K562 (cell line): ENCODE measurements around the gene ZDHHC14.
A peak's percentile ranks its signal among the peaks of the same experiment; 100 is the strongest.

Experiments used
- BCL6 ChIP-seq: fragments of 250-450 bp; sonication (Bioruptor Pico); IDR thresholded peaks from 2 replicates; pipeline ENCODE4 v1.4.0; 2020
- CEBPB ChIP-seq: fragments of 450-650 bp; IDR thresholded peaks from 2 replicates; pipeline ENCODE4 v1.6.1; 2016; ENCODE audit warnings: missing genetic modification characterization, missing compliant biosample characterization
- EGR1 ChIP-seq: fragments of 450-650 bp; conservative IDR thresholded peaks from 2 replicates; pipeline ENCODE4 v1.6.1; 2017; ENCODE audit warnings: mild to moderate bottlenecking
- ETS1 ChIP-seq: conservative IDR thresholded peaks from 2 replicates; pipeline ENCODE4 v1.6.1; 2011; ENCODE audit warnings: low read depth, mild to moderate bottlenecking, low read length; ENCODE audit not compliant: control insufficient read depth
- FIP1L1 ChIP-seq: fragments of 200-400 bp; formaldehyde crosslinking; IDR thresholded peaks from 2 replicates; pipeline ENCODE4 v1.6.1; 2018; ENCODE audit warnings: mild to moderate bottlenecking, low read depth, low read length; ENCODE audit not compliant: poor library complexity, severe bottlenecking
- FOXK1 ChIP-seq: sonication (generic); formaldehyde crosslinking; IDR thresholded peaks from 2 replicates; pipeline ENCODE4 v1.8.0; 2022; ENCODE audit warnings: missing genetic modification reagents, mild to moderate bottlenecking, borderline replicate concordance
- GTF2F1 ChIP-seq: IDR thresholded peaks from 2 replicates; pipeline ENCODE4 v1.6.1; 2011; ENCODE audit warnings: low read depth, low read length, improper control_type of control experiment
- PHB2 ChIP-seq: fragments of 450-650 bp; IDR thresholded peaks from 2 replicates; pipeline ENCODE4 v1.6.1; 2017; ENCODE audit warnings: low read depth
- PTBP1 ChIP-seq: fragments of 200-400 bp; formaldehyde crosslinking; IDR thresholded peaks from 2 replicates; pipeline ENCODE4 v1.6.1; 2017; ENCODE audit warnings: low read depth, low read length
- SMARCA5 ChIP-seq: fragments of 450-650 bp; IDR thresholded peaks from 2 replicates; pipeline ENCODE4 v1.6.1; 2016
- ZBTB40 ChIP-seq, 2 experiments: fragments of 450-650 bp in 1 of 2; sonication (generic) in 1 of 2; formaldehyde crosslinking in 1 of 2; IDR thresholded peaks; 2 replicates each; pipeline versions ENCODE4 v1.7.1 to v1.9.0; 2016 to 2022; ENCODE audit warnings: inconsistent platforms in 1 of 2, mild to moderate bottlenecking in 1 of 2, missing genetic modification reagents in 1 of 2

GRCh38 chr6:157724960-157725741, 344.2 kb downstream of the ZDHHC14 start:
- TF ChIP-seq EGR1 (no peak), CEBPB (tag) (no peak), PTBP1 (no peak), ZBTB40 (IDR thresholded peaks at IDR 0.05) (no peak), ZBTB40 (CRISPR knock-in tag; IDR thresholded peaks at IDR 0.05) (no peak), SMARCA5 (peak; percentile 43; the same call in 1 of the 2 replicates), ETS1 (no peak), FIP1L1 (no peak), GTF2F1 (no peak), PHB2 (no peak), FOXK1 (CRISPR knock-in tag) (no peak), BCL6 (CRISPR knock-in tag) (no peak)
